Esophagus muscularis mucosa (tissue), 4 donors: ENCODE measurements around the gene UCK2.

Experiments
- EP300 ChIP-seq: sonication (generic); formaldehyde crosslinking; IDR thresholded peaks from one replicate; pipeline ENCODE4 v1.6.1; 2017; ENCODE audit warnings: antibody characterized with exemption
- POLR2A ChIP-seq: fragments of 450-650 bp; IDR thresholded peaks from one replicate; pipeline ENCODE4 v1.6.1; 2017; ENCODE audit warnings: antibody characterized with exemption, moderate library complexity, mild to moderate bottlenecking, low read depth
- POLR2AphosphoS5 ChIP-seq, 2 donors: sonication (generic); formaldehyde crosslinking; IDR thresholded peaks; one replicate each; pipeline ENCODE4 v1.6.1; 2017; ENCODE audit warnings: antibody characterized with exemption in 2 of 2
- TF ChIP-seq, protein P1 (sequence below), 3 experiments: fragments of 200-600 bp in 2 of 3; fragments of 450-650 bp in 1 of 3; sonication (generic) in 2 of 3; IDR thresholded peaks; one replicate each; pipeline ENCODE4 v1.5.1; 2017 to 2019; ENCODE audit warnings: antibody characterized with exemption in 3 of 3, mild to moderate bottlenecking in 2 of 3, moderate library complexity in 1 of 3

DNA sequence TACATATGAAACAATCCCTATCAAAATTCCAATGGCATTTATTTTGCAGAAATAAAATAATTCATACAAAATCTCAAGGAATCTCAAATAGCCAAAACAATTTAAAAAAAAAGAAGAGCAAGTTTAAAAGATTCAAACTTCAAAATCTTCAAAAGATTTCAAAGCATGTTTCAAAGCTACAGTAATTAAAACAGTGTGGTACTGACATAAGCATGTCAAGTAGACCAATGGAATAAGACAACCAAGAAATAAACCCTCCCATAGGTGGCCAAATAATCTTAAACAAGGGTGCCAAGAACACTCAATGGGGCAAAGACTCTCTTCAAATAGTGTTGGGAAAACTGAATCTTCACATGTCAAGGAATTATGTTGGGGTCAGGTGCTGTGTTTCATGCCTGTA is 28.0 kb upstream of the UCK2 start:
- TF ChIP-seq, protein P1, sequence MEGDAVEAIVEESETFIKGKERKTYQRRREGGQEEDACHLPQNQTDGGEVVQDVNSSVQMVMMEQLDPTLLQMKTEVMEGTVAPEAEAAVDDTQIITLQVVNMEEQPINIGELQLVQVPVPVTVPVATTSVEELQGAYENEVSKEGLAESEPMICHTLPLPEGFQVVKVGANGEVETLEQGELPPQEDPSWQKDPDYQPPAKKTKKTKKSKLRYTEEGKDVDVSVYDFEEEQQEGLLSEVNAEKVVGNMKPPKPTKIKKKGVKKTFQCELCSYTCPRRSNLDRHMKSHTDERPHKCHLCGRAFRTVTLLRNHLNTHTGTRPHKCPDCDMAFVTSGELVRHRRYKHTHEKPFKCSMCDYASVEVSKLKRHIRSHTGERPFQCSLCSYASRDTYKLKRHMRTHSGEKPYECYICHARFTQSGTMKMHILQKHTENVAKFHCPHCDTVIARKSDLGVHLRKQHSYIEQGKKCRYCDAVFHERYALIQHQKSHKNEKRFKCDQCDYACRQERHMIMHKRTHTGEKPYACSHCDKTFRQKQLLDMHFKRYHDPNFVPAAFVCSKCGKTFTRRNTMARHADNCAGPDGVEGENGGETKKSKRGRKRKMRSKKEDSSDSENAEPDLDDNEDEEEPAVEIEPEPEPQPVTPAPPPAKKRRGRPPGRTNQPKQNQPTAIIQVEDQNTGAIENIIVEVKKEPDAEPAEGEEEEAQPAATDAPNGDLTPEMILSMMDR (IDR thresholded peaks at IDR 0.05) = no peak
- no peak for TF ChIP-seq POLR2A
- no peak for TF ChIP-seq POLR2AphosphoS5 (IDR thresholded peaks at IDR 0.05)
- no peak for TF ChIP-seq EP300
